GM10266 (cell line): ENCODE measurements around the gene CYBRD1.

ENCODE experiments used
- DNase-seq: peaks from one replicate; pipeline ENCODE4 v3.0.0; 2012; ENCODE audit errors: extremely low spot score
- TF ChIP-seq, protein P1 (sequence below): IDR thresholded peaks from 2 replicates; pipeline ENCODE4 v1.5.1; 2012; ENCODE audit warnings: mild to moderate bottlenecking, low read depth; ENCODE audit not compliant: control insufficient read depth, insufficient read depth; ENCODE audit errors: missing control alignments

Gene CYBRD1, protein sequence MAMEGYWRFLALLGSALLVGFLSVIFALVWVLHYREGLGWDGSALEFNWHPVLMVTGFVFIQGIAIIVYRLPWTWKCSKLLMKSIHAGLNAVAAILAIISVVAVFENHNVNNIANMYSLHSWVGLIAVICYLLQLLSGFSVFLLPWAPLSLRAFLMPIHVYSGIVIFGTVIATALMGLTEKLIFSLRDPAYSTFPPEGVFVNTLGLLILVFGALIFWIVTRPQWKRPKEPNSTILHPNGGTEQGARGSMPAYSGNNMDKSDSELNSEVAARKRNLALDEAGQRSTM

DNA sequence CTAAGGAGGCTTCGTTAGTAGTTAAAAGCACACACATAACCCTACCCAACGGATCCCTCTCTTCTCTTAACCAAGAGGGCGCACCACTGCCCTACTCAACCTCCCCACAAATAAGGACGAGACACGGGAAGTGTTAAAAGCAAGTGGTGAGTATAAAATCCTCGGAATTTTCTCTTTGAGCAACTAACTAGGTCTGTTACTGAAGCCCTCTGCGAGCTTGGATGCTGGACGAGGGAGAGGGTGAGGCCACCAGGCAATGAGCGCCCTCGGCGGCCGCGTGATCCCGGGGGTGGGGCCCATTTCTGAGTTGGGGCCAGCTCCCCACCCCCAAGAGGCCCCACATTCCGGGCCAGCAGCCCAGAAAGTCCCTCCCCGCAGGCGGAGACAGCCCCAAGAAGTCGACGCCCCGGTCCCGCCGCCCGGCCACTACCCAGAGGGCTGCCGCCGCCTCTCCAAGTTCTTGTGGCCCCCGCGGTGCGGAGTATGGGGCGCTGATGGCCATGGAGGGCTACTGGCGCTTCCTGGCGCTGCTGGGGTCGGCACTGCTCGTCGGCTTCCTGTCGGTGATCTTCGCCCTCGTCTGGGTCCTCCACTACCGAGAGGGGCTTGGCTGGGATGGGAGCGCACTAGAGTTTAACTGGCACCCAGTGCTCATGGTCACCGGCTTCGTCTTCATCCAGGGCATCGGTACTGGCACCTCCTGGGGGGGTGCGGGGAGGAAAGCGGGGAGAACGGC, at the start of gene CYBRD1:
Gene CYBRD1 (plus strand): TSS at position 423 of the 736 bp plus-strand sequence. CDS start 72 bp downstream, at position 495.
- DNase-seq, result peak; percentile 92
- TF ChIP-seq, protein P1, sequence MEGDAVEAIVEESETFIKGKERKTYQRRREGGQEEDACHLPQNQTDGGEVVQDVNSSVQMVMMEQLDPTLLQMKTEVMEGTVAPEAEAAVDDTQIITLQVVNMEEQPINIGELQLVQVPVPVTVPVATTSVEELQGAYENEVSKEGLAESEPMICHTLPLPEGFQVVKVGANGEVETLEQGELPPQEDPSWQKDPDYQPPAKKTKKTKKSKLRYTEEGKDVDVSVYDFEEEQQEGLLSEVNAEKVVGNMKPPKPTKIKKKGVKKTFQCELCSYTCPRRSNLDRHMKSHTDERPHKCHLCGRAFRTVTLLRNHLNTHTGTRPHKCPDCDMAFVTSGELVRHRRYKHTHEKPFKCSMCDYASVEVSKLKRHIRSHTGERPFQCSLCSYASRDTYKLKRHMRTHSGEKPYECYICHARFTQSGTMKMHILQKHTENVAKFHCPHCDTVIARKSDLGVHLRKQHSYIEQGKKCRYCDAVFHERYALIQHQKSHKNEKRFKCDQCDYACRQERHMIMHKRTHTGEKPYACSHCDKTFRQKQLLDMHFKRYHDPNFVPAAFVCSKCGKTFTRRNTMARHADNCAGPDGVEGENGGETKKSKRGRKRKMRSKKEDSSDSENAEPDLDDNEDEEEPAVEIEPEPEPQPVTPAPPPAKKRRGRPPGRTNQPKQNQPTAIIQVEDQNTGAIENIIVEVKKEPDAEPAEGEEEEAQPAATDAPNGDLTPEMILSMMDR, result peak; percentile 20

DNA sequence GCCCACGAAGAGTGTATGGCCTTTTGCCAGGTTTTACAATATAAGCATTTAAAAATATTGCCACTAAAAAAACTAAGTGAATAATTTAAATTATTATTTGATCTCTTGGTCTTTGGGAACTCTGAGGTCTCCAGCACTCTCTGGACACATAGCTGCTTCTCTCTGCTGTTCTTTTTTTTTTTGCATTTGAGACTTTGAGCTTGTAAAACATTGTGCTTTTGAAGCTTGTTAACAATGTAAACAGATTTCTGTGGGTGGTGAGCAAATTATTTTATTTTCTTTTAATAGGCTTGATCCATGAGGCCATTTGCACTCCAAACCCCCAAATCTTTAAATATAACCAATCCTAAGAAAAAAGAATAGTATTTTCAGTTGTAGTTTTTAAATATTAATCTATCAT, 46.3 kb upstream of the CYBRD1 start:
- DNase-seq, result no peak
- TF ChIP-seq, protein P1, result no peak

DNA sequence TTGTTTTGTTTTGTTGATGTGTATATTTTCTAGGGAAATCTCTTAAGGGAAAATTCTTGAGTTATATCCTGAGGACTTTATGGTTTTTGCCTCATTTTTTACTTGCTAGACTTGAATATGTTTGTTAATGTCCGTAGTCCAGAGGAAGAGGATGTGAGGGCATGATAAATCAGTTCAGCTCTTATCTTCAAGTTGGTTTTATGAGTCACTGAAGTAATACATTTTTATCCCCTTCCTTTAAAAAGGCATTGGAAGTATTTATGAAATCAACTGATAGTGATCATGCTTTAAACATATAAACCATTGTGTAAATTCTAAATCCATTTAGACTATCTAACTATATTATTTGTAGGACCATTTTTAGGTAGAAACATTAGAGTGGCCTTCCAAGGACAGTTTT, 43.9 kb upstream of the CYBRD1 start:
- TF ChIP-seq, protein P1, result no peak
- DNase-seq, result no peak

DNA sequence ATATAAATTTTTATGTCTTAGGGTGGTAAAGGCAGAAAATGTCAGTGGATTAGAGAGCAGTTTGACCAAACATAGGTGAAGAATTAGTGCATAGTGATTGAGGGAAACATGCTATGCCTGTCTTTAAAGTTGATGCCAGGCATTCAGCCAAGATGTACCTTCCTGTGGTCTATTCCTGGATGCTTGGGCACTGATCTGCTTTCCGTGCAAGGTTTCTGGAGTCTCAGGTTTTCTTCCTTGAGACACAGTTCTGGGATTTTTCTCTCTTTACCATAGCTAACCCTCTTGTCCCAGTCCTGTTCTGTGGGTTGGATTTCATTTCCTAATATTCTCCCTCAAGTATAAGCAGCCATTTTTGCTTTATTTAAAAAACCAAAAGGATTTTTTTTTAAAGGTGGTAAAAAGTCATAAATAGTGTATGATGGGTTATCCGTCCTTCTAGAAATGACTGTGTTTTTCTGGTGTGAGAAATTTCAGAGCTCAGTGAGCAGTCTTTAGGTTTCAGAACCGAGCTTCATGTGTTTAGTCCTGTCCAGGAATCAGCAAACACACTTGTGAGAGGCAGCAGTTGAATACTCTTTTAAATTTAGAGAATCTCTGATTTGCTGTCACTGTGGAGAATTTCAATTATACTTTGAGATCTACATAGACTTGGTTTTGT, 43.0 kb upstream of the CYBRD1 start:
- TF ChIP-seq, protein P1, result no peak
- DNase-seq, result peak; percentile 37

DNA sequence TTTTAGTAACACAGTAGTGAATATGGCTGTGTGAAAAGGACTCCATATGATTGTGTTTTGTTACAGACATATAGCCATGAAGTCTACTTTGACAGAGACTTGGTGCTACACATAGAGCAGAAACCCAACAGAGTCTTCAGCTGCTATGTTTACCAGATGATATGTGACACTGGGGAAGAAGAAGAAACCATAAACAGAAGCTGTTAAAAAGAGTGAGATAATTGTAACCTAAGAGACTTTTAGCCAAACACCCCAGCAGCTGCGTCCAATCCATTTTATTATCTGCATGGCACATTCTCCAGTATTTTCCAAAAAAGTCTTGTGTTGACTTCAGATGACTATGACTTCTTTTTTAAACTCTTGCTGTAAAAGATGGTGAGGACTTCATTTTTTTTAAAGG, 41.4 kb upstream of the CYBRD1 start:
- DNase-seq, result no peak
- TF ChIP-seq, protein P1, result no peak

DNA sequence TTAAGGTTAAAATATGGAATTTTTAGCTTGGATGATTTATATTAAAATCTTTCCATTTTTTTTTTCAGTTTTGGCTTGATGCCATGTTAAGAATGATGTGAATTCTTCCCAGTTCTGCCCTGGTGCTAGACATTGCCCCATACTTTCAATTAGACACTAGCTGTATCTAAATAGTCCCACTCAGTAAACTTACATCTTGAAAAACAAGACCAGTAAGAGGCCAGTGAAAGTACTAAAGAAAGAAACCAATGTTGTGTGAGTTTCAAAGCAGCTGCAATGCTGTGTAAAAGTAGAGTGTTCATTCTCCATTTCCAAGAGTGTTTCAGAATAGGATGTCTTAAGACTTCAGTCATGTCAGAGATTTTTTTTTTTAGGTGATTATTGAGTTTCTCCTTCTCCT, 40.0 kb upstream of the CYBRD1 start:
- TF ChIP-seq, protein P1, result no peak
- peak; percentile 8 for DNase-seq

DNA sequence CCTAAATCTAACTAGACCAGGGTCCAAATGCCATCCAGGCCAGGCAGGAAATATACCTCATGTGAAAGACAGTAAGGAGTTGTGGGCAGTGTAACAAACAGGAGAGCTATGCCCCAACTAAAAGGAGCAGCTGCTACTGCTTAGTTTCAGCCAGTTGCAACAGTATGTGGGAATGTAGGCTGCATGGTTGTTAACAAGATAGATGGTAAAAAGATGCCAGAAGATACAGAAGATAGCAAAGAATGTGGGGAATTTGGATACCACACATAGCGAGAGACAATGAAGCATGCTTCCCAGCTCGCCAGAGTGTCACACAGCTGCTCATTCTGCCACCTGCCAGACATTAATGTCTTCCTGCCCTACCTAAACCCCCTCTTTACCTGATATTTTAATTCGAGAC, 39.4 kb upstream of the CYBRD1 start:
- TF ChIP-seq, protein P1, result no peak
- no peak for DNase-seq
